Activated CD4-positive, alpha-beta T cell treated with anti-CD3 and anti-CD28 coated beads for 4 hours (primary cell): Measurements from ENCODE around the gene RAB38.

Experiments
- DNase-seq, 2 donors: peaks; one replicate each; pipeline ENCODE4 v3.0.0-alpha.2; 2020

The RAB38 gene

GRCh38 chr11:88101881-88102597, 73.2 kb downstream of the RAB38 start:
- no peak for DNase-seq

- no peak for DNase-seq
Measured at GRCh38 chr11:88100151-88100550, 75.1 kb downstream of the RAB38 start.

GRCh38 chr11:88098289-88098688, 77.0 kb downstream of the RAB38 start:
- no peak for DNase-seq

GRCh38 chr11:88089134-88089533, 86.1 kb downstream of the RAB38 start:
- DNase-seq = no peak

- DNase-seq = no peak
Measured at GRCh38 chr11:88087337-88087736, 87.9 kb downstream of the RAB38 start.

- DNase-seq = no peak
Measured at GRCh38 chr11:88086297-88086696, 88.9 kb downstream of the RAB38 start.

- DNase-seq = no peak
Measured at GRCh38 chr11:88070437-88070836, 104.8 kb downstream of the RAB38 start.

GRCh38 chr11:88068848-88069554, 106.2 kb downstream of the RAB38 start:
- peak in 1 of 2 donors; percentile 1 for DNase-seq

- no peak for DNase-seq
Measured at GRCh38 chr11:88066090-88066489, 109.2 kb downstream of the RAB38 start.

GRCh38 chr11:88064097-88064705, 111.0 kb downstream of the RAB38 start:
- DNase-seq = no peak
